GM21825 (cell line): ENCODE data around the gene RNU2-1.
"Not testable (repeated sequence)": the region's sequence is repeated elsewhere in the genome, so short reads cannot be mapped to it uniquely, and the experiment has no call there.

Source experiments
- ATAC-seq: cut with Tn5 transposase; IDR thresholded peaks from one replicate; pipeline ENCODE4 v1.9.1; 2021; ENCODE audit warnings: mild to moderate bottlenecking, moderate library complexity; ENCODE audit not compliant: unreplicated experiment

Gene RNU2-1

GRCh38 chr17:43233877-43234276 lies at the start of gene RNU2-1:
RNU2-1 (minus strand) TSS chr17:43233977.
- not testable (repeated sequence) for ATAC-seq

- ATAC-seq: not testable (repeated sequence)
Observed at GRCh38 chr17:43272914-43273313, 39.1 kb upstream of the RNU2-1 start.

GRCh38 chr17:43272483-43272882 lies 38.7 kb upstream of the RNU2-1 start:
- ATAC-seq: not testable (repeated sequence)

GRCh38 chr17:43270552-43271504 lies 37.1 kb upstream of the RNU2-1 start:
- ATAC-seq: not testable (repeated sequence)

- ATAC-seq: not testable (repeated sequence)
Observed at GRCh38 chr17:43246456-43246855, 12.7 kb upstream of the RNU2-1 start.

GRCh38 chr17:43240596-43241352 lies 7.0 kb upstream of the RNU2-1 start:
- ATAC-seq: not testable (repeated sequence)

- ATAC-seq: not testable (repeated sequence)
Observed at GRCh38 chr17:43239597-43239996, 5.8 kb upstream of the RNU2-1 start.

GRCh38 chr17:43233263-43233662 lies 514 bp downstream of the RNU2-1 start:
- not testable (repeated sequence) for ATAC-seq

GRCh38 chr17:43232021-43232699 lies 1.6 kb downstream of the RNU2-1 start:
- not testable (repeated sequence) for ATAC-seq

GRCh38 chr17:43231205-43232020 lies 2.4 kb downstream of the RNU2-1 start:
- not testable (repeated sequence) for ATAC-seq

GRCh38 chr17:43228020-43228782 lies 5.6 kb downstream of the RNU2-1 start, which contains the start of gene CCDC200:
CCDC200 (minus strand) TSS chr17:43228623; CDS start chr17:43228554, 69 bp downstream.
- not testable (repeated sequence) for ATAC-seq

GRCh38 chr17:43226393-43226792 lies 7.4 kb downstream of the RNU2-1 start:
- no peak for ATAC-seq

- no peak for ATAC-seq
Observed at GRCh38 chr17:43224146-43224705, 9.6 kb downstream of the RNU2-1 start.

GRCh38 chr17:43220511-43221125 lies 13.2 kb downstream of the RNU2-1 start:
- no peak for ATAC-seq

GRCh38 chr17:43219746-43220380 lies 13.9 kb downstream of the RNU2-1 start:
- ATAC-seq: no peak

GRCh38 chr17:43219001-43219400 lies 14.8 kb downstream of the RNU2-1 start:
- ATAC-seq: no peak

GRCh38 chr17:43217614-43218087 lies 16.1 kb downstream of the RNU2-1 start:
- ATAC-seq: no peak
